ENCODE results near the gene ACE2. TPM values are rescaled to one million over a fixed set of nuclear protein-coding genes. Genes with fewer than 3 reads are reported as not detected.

ACE2 gene
- total RNA-seq, 1 donor from 2014 or later: not detected

DNA sequence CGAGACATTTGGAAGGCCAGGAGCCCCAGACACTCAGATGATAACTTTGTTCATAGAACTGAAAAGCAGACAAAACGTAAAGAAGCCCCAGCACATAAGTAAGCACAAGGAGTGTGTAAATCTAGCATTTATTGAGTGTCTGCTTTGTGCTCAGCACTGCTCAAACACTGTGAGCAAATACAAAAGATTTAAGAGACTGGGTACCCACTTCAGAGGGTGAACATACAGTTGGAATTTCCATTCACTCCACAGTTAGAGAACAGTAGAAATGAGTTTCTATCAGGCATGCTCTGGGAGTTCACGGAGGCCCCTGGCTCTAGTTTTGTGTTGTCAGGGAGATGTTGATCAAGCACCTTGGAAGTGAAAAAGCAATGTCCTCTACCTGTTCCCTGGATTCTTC lies 39.8 kb downstream of the ACE2 start:
- Mint-ChIP-seq H3K36me3 (ENCODE audit: unreplicated experiment) (no peaks in the 10 kb centered on the region), H3K27me3 (ENCODE audit: unreplicated experiment) (peaks cover 1% of the 10 kb centered on the region), H3K27ac (ENCODE audit: unreplicated experiment) (no peak overlapping the region), H3K4me1 (ENCODE audit: low read depth, unreplicated experiment) (peaks cover 5% of the 10 kb centered on the region), H3K9me3 (ENCODE audit: unreplicated experiment) (no peaks in the 10 kb centered on the region), H3K4me3 (ENCODE audit: unreplicated experiment) (no peak overlapping the region)
- TF ChIP-seq, protein P1, sequence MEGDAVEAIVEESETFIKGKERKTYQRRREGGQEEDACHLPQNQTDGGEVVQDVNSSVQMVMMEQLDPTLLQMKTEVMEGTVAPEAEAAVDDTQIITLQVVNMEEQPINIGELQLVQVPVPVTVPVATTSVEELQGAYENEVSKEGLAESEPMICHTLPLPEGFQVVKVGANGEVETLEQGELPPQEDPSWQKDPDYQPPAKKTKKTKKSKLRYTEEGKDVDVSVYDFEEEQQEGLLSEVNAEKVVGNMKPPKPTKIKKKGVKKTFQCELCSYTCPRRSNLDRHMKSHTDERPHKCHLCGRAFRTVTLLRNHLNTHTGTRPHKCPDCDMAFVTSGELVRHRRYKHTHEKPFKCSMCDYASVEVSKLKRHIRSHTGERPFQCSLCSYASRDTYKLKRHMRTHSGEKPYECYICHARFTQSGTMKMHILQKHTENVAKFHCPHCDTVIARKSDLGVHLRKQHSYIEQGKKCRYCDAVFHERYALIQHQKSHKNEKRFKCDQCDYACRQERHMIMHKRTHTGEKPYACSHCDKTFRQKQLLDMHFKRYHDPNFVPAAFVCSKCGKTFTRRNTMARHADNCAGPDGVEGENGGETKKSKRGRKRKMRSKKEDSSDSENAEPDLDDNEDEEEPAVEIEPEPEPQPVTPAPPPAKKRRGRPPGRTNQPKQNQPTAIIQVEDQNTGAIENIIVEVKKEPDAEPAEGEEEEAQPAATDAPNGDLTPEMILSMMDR (IDR thresholded peaks at IDR 0.05; ENCODE audit: partially characterized antibody, unreplicated experiment): no peak
- DNase-seq: no peak

DNA sequence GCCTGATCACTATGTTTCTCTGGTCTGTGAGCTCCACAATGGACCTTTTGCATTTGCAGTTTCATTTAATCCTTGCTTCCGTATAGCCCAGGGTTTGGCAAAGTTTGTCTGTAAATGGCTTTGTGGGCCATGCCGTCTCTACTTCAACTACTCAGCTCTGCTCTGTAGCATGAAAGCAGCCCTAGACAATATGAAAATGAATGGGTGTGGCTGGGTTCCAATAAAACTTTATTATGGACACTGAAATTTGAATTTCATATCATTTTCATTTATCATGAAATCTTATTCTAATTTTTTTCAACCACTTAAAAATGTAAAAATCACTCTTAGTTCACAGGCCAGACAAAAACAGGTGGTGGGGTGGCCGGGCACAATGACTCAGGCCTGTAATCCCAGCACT lies 41.5 kb downstream of the ACE2 start:
- DNase-seq: no peak
- Mint-ChIP-seq H3K4me3 (ENCODE audit: unreplicated experiment) (no peak overlapping the region), H3K4me1 (ENCODE audit: low read depth, unreplicated experiment) (peaks cover 5% of the 10 kb centered on the region), H3K27me3 (ENCODE audit: unreplicated experiment) (no peaks in the 10 kb centered on the region), H3K36me3 (ENCODE audit: unreplicated experiment) (no peaks in the 10 kb centered on the region), H3K27ac (ENCODE audit: unreplicated experiment) (no peak overlapping the region), H3K9me3 (ENCODE audit: unreplicated experiment) (no peaks in the 10 kb centered on the region)
- TF ChIP-seq, protein P1 (IDR thresholded peaks at IDR 0.05; ENCODE audit: partially characterized antibody, unreplicated experiment): no peak

DNA sequence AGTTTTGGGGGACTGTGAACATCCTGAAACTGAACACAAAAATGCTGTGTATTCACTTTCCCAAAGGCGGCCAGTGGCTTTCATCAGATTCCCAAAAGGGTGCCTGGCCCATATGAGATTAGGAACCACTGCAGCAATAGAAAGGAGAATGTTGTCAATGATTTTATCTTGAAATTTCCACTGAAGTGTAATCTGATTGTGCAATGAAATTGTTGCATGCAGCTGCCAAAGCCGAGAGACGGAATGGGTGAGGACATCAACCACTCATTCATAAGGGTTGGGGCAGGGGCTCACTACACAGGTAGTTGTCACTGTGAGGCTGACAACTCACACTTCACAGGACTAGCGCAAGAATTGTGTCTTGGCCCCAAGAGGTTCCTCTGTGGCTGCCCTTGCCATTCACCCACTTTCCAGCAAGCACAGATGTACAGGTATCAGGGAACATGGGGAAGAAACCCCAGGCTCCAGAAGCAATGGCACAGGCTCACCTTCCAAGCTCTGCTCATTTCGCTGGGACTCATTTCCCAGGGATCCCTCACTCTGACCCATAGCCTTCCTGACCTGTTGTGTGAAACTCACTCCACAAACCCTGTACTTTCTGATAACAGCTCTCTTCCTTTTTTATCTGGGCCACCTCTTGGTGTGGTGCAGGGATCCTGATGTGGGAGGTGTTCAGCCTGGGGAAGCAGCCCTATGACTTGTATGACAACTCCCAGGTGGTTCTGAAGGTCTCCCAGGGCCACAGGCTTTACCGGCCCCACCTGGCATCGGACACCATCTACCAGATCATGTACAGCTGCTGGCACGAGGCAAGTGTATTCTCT lies 51.4 kb downstream of the ACE2 start:
- Mint-ChIP-seq H3K27me3 (ENCODE audit: unreplicated experiment) (no peaks in the 10 kb centered on the region), H3K4me1 (ENCODE audit: low read depth, unreplicated experiment) (no peaks in the 10 kb centered on the region), H3K9me3 (ENCODE audit: unreplicated experiment) (no peaks in the 10 kb centered on the region), H3K36me3 (ENCODE audit: unreplicated experiment) (no peaks in the 10 kb centered on the region), H3K27ac (ENCODE audit: unreplicated experiment) (no peak overlapping the region), H3K4me3 (ENCODE audit: unreplicated experiment) (no peak overlapping the region)
- DNase-seq: no peak
- TF ChIP-seq, protein P1 (IDR thresholded peaks at IDR 0.05; ENCODE audit: partially characterized antibody, unreplicated experiment): no peak

DNA sequence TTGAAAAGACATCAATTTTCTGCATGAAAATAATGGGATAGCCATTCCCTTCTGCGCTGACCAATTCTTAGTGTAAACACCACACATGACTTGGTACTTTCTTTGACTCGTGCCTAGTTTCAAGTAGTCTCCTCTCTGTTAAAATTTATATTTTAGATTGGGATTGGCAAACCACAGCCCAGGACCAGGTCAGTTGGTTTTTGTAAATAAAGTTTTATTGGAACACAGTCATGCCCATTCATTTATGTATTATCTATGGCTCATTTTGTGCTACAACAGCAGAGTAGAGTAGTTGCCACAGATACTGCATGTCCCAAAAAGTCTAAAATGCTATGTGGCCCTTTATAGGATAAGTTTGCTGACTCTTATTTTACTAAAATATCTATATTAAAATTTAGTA lies 53.4 kb downstream of the ACE2 start:
- Mint-ChIP-seq H3K27me3 (ENCODE audit: unreplicated experiment) (peaks cover 1% of the 10 kb centered on the region), H3K27ac (ENCODE audit: unreplicated experiment) (no peak overlapping the region), H3K4me3 (ENCODE audit: unreplicated experiment) (no peak overlapping the region), H3K4me1 (ENCODE audit: low read depth, unreplicated experiment) (no peaks in the 10 kb centered on the region), H3K9me3 (ENCODE audit: unreplicated experiment) (no peaks in the 10 kb centered on the region), H3K36me3 (ENCODE audit: unreplicated experiment) (no peaks in the 10 kb centered on the region)
- TF ChIP-seq, protein P1 (IDR thresholded peaks at IDR 0.05; ENCODE audit: partially characterized antibody, unreplicated experiment): no peak
- DNase-seq: no peak

DNA sequence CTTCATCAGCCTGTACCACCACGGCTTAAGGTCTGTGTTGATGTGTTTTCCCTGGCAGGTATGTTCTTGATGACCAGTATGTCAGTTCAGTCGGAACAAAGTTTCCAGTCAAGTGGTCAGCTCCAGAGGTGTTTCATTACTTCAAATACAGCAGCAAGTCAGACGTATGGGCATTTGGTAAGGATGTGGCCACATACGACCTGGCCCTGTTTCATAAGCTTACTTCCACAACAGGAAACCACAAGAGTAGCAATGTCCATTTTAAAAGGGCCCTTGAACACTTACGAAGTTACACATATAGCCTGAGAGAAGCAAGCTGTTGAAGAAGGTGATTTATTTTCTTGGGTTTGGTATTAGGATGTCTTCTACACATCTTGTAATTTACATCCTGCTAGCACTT lies 54.0 kb downstream of the ACE2 start:
- DNase-seq: no peak
- no peaks in the 10 kb centered on the region for H3K9me3 Mint-ChIP-seq (ENCODE audit: unreplicated experiment)
- no peak overlapping the region for H3K4me3 Mint-ChIP-seq (ENCODE audit: unreplicated experiment)
- no peaks in the 10 kb centered on the region for H3K4me1 Mint-ChIP-seq (ENCODE audit: low read depth, unreplicated experiment)
- no peak overlapping the region for H3K27ac Mint-ChIP-seq (ENCODE audit: unreplicated experiment)
- TF ChIP-seq, protein P1 (IDR thresholded peaks at IDR 0.05; ENCODE audit: partially characterized antibody, unreplicated experiment): no peak
- no peaks in the 10 kb centered on the region for H3K36me3 Mint-ChIP-seq (ENCODE audit: unreplicated experiment)
- peaks cover 1% of the 10 kb centered on the region for H3K27me3 Mint-ChIP-seq (ENCODE audit: unreplicated experiment)
